Measurements from ENCODE around the gene MRPL48. TPM values are rescaled to one million over a fixed set of nuclear protein-coding genes. Genes with fewer than 3 reads are reported as not detected.
A peak's percentile ranks its signal among the peaks of the same experiment; 100 is the strongest.

The MRPL48 gene
- polyA plus RNA-seq, 2 of the 4 experiments (the other 2 are of a cell fraction) = 57.2 to 103 TPM

DNA sequence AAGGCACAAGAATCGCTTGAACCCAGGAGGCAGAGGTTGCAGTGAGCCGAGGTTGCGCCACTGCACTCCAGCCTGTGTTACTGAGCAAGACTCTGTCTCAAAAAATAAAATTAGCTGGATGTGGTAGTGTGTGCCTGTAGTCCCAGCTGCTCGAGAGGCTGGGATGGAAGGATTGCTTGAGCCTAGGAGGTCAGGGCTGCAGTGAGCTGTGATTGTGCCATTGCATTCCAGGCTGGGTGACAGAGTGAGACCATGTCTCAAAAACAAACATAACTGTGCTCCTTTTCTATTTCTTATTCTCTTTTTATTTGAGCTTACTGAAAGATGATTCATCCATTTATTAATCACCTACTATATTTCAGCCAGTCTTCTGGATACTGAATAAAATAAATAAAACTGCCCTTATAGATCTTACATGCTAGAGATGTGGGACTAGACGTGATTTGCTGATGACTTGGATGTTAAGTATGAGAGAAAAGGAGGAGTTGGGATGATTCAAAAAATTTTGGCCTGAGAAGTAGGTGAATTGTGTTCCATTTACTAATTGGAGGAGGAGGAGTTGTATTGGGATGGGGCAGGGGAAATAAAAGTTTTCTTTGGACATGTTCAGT, 107.2 kb downstream of the MRPL48 start:
- peak in 1 of 2 experiments; percentile 51; a peak in 3 of 6 replicates for ATAC-seq
- POLR2A ChIA-PET = no interaction called here
- FAIRE-seq = no peak
- no peak overlapping the region for H3K4me3 ChIP-seq
- WGBS (ENCODE audit: missing lambda C conversion rate) = 65% methylated on average over 5 of the region's 5 CpGs
- H3K4me2 ChIP-seq = peak overlapping the region; percentile 42; the same call in 2 of the 3 replicates
- no peak for DNase-seq (ENCODE audit: low read depth in 1 of 2, low spot score in 1 of 2)
- peak overlapping the region in 1 of 2 experiments; percentile 31; a peak in 1 of 6 replicates for H3K27ac ChIP-seq
- peak; percentile 46 for TF ChIP-seq JUNB (IDR thresholded peaks at IDR 0.05)
- TF ChIP-seq MYC (IDR thresholded peaks at IDR 0.05; ENCODE audit: borderline replicate concordance, low read length) = no peak
- TF ChIP-seq ELK1 (IDR thresholded peaks at IDR 0.05; ENCODE audit: low read depth, low read length) = no peak
- 0 out of 4 replicates have a peak, but pooled peaks of 1 of the 2 experiments have one; percentile 9 for TF ChIP-seq CEBPB (IDR thresholded peaks at IDR 0.05)
- TF ChIP-seq, protein P1, sequence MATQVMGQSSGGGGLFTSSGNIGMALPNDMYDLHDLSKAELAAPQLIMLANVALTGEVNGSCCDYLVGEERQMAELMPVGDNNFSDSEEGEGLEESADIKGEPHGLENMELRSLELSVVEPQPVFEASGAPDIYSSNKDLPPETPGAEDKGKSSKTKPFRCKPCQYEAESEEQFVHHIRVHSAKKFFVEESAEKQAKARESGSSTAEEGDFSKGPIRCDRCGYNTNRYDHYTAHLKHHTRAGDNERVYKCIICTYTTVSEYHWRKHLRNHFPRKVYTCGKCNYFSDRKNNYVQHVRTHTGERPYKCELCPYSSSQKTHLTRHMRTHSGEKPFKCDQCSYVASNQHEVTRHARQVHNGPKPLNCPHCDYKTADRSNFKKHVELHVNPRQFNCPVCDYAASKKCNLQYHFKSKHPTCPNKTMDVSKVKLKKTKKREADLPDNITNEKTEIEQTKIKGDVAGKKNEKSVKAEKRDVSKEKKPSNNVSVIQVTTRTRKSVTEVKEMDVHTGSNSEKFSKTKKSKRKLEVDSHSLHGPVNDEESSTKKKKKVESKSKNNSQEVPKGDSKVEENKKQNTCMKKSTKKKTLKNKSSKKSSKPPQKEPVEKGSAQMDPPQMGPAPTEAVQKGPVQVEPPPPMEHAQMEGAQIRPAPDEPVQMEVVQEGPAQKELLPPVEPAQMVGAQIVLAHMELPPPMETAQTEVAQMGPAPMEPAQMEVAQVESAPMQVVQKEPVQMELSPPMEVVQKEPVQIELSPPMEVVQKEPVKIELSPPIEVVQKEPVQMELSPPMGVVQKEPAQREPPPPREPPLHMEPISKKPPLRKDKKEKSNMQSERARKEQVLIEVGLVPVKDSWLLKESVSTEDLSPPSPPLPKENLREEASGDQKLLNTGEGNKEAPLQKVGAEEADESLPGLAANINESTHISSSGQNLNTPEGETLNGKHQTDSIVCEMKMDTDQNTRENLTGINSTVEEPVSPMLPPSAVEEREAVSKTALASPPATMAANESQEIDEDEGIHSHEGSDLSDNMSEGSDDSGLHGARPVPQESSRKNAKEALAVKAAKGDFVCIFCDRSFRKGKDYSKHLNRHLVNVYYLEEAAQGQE (IDR thresholded peaks at IDR 0.05) = no peak
- H3K4me1 ChIP-seq = peaks cover 21% of the 10 kb centered on the region
- CTCF ChIA-PET = interaction anchor here (0.7 to 1.3 kb wide), 3 partner anchors 31 to 115 kb away, joined by 3 read pairs; no protein-coding TSS in a partner anchor
- no peaks in the 10 kb centered on the region for H3K9me3 ChIP-seq

- DNase-seq (ENCODE audit: low read depth in 1 of 2, low spot score in 1 of 2) (no peak), FAIRE-seq (no peak), ATAC-seq (no peak)
- Histone ChIP-seq H3K4me2 (no peak overlapping the region), H3K9me3 (no peaks in the 10 kb centered on the region), H3K4me1 (peaks cover 2% of the 10 kb centered on the region; the same call in 2 of the 3 replicates), H3K27ac (no peak overlapping the region; a peak in 1 of 6 replicates), H3K4me3 (no peak overlapping the region)
- CTCF ChIA-PET = interaction anchor here (1.3 kb wide), 1 partner anchor 15 kb away, joined by 4 read pairs; no protein-coding TSS in a partner anchor
- TF ChIP-seq NPAS2 (CRISPR knock-in tag; IDR thresholded peaks at IDR 0.05; ENCODE audit: borderline replicate concordance) = no peak
- TF ChIP-seq, protein P2, sequence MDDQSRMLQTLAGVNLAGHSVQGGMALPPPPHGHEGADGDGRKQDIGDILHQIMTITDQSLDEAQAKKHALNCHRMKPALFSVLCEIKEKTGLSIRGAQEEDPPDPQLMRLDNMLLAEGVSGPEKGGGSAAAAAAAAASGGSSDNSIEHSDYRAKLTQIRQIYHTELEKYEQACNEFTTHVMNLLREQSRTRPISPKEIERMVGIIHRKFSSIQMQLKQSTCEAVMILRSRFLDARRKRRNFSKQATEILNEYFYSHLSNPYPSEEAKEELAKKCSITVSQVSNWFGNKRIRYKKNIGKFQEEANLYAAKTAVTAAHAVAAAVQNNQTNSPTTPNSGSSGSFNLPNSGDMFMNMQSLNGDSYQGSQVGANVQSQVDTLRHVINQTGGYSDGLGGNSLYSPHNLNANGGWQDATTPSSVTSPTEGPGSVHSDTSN (IDR thresholded peaks at IDR 0.05) = no peak
- peak; percentile 37; the same call in 1 of the 2 replicates for TF ChIP-seq NFE2L2 (conservative IDR thresholded peaks at IDR 0.05; ENCODE audit: low read length)
- peak; percentile 81 for TF ChIP-seq MAFK (IDR thresholded peaks at IDR 0.05; ENCODE audit: partially characterized antibody)
- no peak for TF ChIP-seq KDM1A (IDR thresholded peaks at IDR 0.05; ENCODE audit: low read depth)
- 100% methylated on average over 1 of the region's 1 CpG for WGBS (ENCODE audit: missing lambda C conversion rate)
- POLR2A ChIA-PET = no interaction called here
Observed at GRCh38 chr11:73902303-73902702, 114.6 kb downstream of the MRPL48 start.

DNA sequence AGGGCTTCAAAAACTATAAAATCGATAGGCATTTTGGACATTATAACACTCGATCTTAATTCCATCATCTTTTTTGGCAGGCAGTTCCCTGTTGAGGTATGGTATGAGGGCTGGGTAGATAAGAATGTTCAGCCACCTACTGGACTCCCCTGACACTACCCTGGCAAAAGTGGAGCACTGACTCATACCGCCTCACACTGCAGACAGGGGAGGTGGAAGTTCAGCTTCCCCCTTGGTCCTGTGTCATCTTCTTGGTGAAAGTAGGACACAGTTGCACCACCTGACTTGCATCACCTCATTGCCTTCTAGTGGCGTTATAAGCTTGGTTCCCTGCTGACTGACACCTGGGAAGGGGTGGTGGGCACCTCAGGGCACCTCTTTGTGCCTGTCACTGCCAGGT, 119.5 kb downstream of the MRPL48 start:
- 77% methylated on average over 4 of the region's 4 CpGs for WGBS (ENCODE audit: missing lambda C conversion rate)
- no peaks in the 10 kb centered on the region for H3K9me3 ChIP-seq
- peaks cover 5% of the 10 kb centered on the region; the same call in 2 of the 3 replicates for H3K4me1 ChIP-seq
- POLR2A ChIA-PET = interaction anchor here (1.0 kb wide), 1 partner anchor 119 kb away, joined by 3 read pairs; no protein-coding TSS in a partner anchor
- 0 out of 5 replicates have a peak, but pooled peaks of 1 of the 2 experiments have one; percentile 6 for TF ChIP-seq RAD21 (conservative IDR thresholded peaks at IDR 0.05 in 1 of 2, IDR thresholded peaks at IDR 0.05 in 1 of 2)
- TF ChIP-seq CBX8 (IDR thresholded peaks at IDR 0.05) = no peak
- TF ChIP-seq, protein P1 (IDR thresholded peaks at IDR 0.05) = no peak
- TF ChIP-seq USF2 (IDR thresholded peaks at IDR 0.05) = no peak
- TF ChIP-seq, protein P2 (IDR thresholded peaks at IDR 0.05) = no peak
- TF ChIP-seq FOSL2 (IDR thresholded peaks at IDR 0.05) = no peak
- peak; percentile 28; the same call in 1 of the 2 replicates for TF ChIP-seq FOSL2 (CRISPR knock-in tag; IDR thresholded peaks at IDR 0.05)
- TF ChIP-seq CTCF (IDR thresholded peaks at IDR 0.05) = 0 out of 3 replicates have a peak, but pooled peaks have one; percentile 8
- 0 out of 6 replicates have a peak overlapping the region, but pooled peaks of 1 of the 2 experiments have one; percentile 24 for H3K27ac ChIP-seq
- no peak overlapping the region for H3K4me3 ChIP-seq
- DNase-seq (ENCODE audit: low read depth in 1 of 2, low spot score in 1 of 2) (peak; percentile 49 to 75), FAIRE-seq (no peak), ATAC-seq (peak; percentile 99)
- CTCF ChIA-PET = interaction anchor here (0.6 to 1.8 kb wide), 6 partner anchors 8 to 1910 kb away, joined by 3 to 4 read pairs (median 3); partner anchors contain the start of gene UCP2
- no peak overlapping the region for H3K4me2 ChIP-seq

Measured in A549 (cell line).